Measurements from ENCODE around the gene PDCD2L. TPM values are rescaled to one million over a fixed set of nuclear protein-coding genes. Genes with fewer than 3 reads are reported as not detected.
A peak's percentile ranks its signal among the peaks of the same experiment; 100 is the strongest.
"Not testable (repeated sequence)": the region's sequence is repeated elsewhere in the genome, so short reads cannot be mapped to it uniquely, and the experiment has no call there.

The PDCD2L gene
- total RNA-seq, 1 donor from 2014 or later: 8.8 TPM

- no peak for DNase-seq
Measured at GRCh38 chr19:34375598-34375997, 28.6 kb upstream of the PDCD2L start.

- DNase-seq: no peak
Measured at GRCh38 chr19:34380639-34381241, 23.5 kb upstream of the PDCD2L start.

GRCh38 chr19:34381399-34382251 lies 22.6 kb upstream of the PDCD2L start:
- DNase-seq: no peak

GRCh38 chr19:34382471-34382870 lies 21.7 kb upstream of the PDCD2L start:
- DNase-seq: no peak

- DNase-seq: no peak
Measured at GRCh38 chr19:34383599-34383998, 20.6 kb upstream of the PDCD2L start.

- no peak for DNase-seq
Measured at GRCh38 chr19:34386645-34387445, 17.4 kb upstream of the PDCD2L start.

- no peak for DNase-seq
Measured at GRCh38 chr19:34387446-34387810, 16.8 kb upstream of the PDCD2L start.

- DNase-seq: not testable (repeated sequence)
Measured at GRCh38 chr19:34388745-34389144, 15.5 kb upstream of the PDCD2L start.

- no peak for DNase-seq
Measured at GRCh38 chr19:34391813-34392212, 12.4 kb upstream of the PDCD2L start.

- DNase-seq: no peak
Measured at GRCh38 chr19:34393031-34393430, 11.2 kb upstream of the PDCD2L start.

- DNase-seq: peak; percentile 8
Measured at GRCh38 chr19:34393629-34394028, 10.6 kb upstream of the PDCD2L start.

- DNase-seq: no peak
Measured at GRCh38 chr19:34397853-34398252, 6.3 kb upstream of the PDCD2L start.

GRCh38 chr19:34399886-34400285 lies 4.3 kb upstream of the PDCD2L start:
- DNase-seq: no peak

- not testable (repeated sequence) for DNase-seq
Measured at GRCh38 chr19:34400844-34401243, 3.4 kb upstream of the PDCD2L start.

GRCh38 chr19:34402074-34402600 lies 2.1 kb upstream of the PDCD2L start:
- no peak for DNase-seq

GRCh38 chr19:34403784-34404108 lies 453 bp upstream of the PDCD2L start:
- DNase-seq: no peak

GRCh38 chr19:34405892-34406660 lies 1.9 kb downstream of the PDCD2L start:
- no peak for DNase-seq

GRCh38 chr19:34408411-34408810 lies 4.2 kb downstream of the PDCD2L start:
- no peak for DNase-seq

- DNase-seq: no peak
Measured at GRCh38 chr19:34409189-34410164, 5.3 kb downstream of the PDCD2L start.

GRCh38 chr19:34411216-34411615 lies 7.0 kb downstream of the PDCD2L start:
- DNase-seq: no peak

GRCh38 chr19:34416021-34416545 lies 11.9 kb downstream of the PDCD2L start:
- no peak for DNase-seq
